K562 (cell line): Measurements from ENCODE around the gene CACNA1C. TPM values are rescaled to one million over a fixed set of nuclear protein-coding genes. Genes with fewer than 3 reads are reported as not detected.

Experiments
- ZBTB40 ChIP-seq, 2 experiments: fragments of 450-650 bp in 1 of 2; sonication (generic) in 1 of 2; formaldehyde crosslinking in 1 of 2; IDR thresholded peaks; 2 replicates each; pipeline versions ENCODE4 v1.7.1 to v1.9.0; 2016 to 2022; ENCODE audit warnings: inconsistent platforms in 1 of 2, mild to moderate bottlenecking in 1 of 2, missing genetic modification reagents in 1 of 2
- polyA plus RNA-seq, 8 experiments: library from polyadenylated mRNA; depleted of rRNA in 4 of 8; stranded (reverse) in 5 of 8; unstranded in 3 of 8; fragments of >200 nt; fragmentation: Nextera tagmentation in 2 of 8; fragmentation: Illumina TruSeq in 1 of 8; extraction: Ambion mirVana in 2 of 8; extraction: Trizol in 1 of 8; gene quantifications; 2 replicates each; pipeline versions ENCODE4 v1.2.1 to v1.2.3, GENCODE V29; 2011 to 2014; ENCODE audit warnings: inconsistent platforms in 1 of 8, missing spikeins in 1 of 8
- total RNA-seq, 7 experiments: library from RNA; depleted of rRNA in 6 of 7; stranded (reverse); fragments of >200 nt in 6 of 7; fragmentation: Illumina TruSeq in 2 of 7; extraction: Trizol in 2 of 7; gene quantifications; 2 replicates each; pipeline versions ENCODE4 v1.2.1 to v1.2.3, GENCODE V29; 2011 to 2021; ENCODE audit warnings: low replicate concordance in 1 of 7

Gene CACNA1C
- total and polyA plus RNA-seq, 9 of the 15 experiments (the other 6 are each of a cell fraction or from before 2014, with no cell fraction given), result not detected

GRCh38 chr12:2457933-2458414, 405.2 kb downstream of the CACNA1C start (continued):
- no peak for TF ChIP-seq ZBTB40 (IDR thresholded peaks at IDR 0.05)
- TF ChIP-seq ZBTB40 (CRISPR knock-in tag; IDR thresholded peaks at IDR 0.05), result no peak
